Mesothelial cell of epicardium (in vitro differentiated cells): Measurements from ENCODE around the gene SALL1. TPM values are rescaled to one million over a fixed set of nuclear protein-coding genes. Genes with fewer than 3 reads are reported as not detected.

ENCODE experiments used
- DNase-seq, 2 experiments: peaks; one replicate each; pipeline ENCODE4 v3.0.0; 2021; ENCODE audit warnings: low spot score in 2 of 2; ENCODE audit not compliant: unreplicated experiment in 2 of 2
- H3K27ac Mint-ChIP-seq: 2 replicates; pipeline ENCODE4 v1.8.0; 2021; ENCODE audit warnings: mixed read lengths
- H3K27me3 Mint-ChIP-seq: 2 replicates; pipeline ENCODE4 v1.8.0; 2021; ENCODE audit warnings: low read depth, mixed read lengths
- H3K36me3 Mint-ChIP-seq: 2 replicates; pipeline ENCODE4 v1.8.0; 2021; ENCODE audit warnings: mixed read lengths
- H3K4me1 Mint-ChIP-seq: 2 replicates; pipeline ENCODE4 v1.8.0; 2021; ENCODE audit warnings: mixed read lengths
- H3K4me3 Mint-ChIP-seq: 2 replicates; pipeline ENCODE4 v1.8.0; 2021; ENCODE audit warnings: mild to moderate bottlenecking, moderate library complexity, mixed read lengths
- H3K9me3 Mint-ChIP-seq: 2 replicates; pipeline ENCODE4 v1.8.0; 2021; ENCODE audit warnings: mixed read lengths
- CTCF ChIP-seq: fragments of 200-600 bp; sonication (generic); IDR thresholded peaks from one replicate; pipeline ENCODE4 v1.5.0; 2021; ENCODE audit warnings: antibody characterized with exemption; ENCODE audit not compliant: unreplicated experiment
- total RNA-seq: library from RNA; stranded (reverse); gene quantifications from 3 replicates; pipeline ENCODE4 v1.2.1, GENCODE V29; 2021

Gene SALL1
- total RNA-seq, 1 donor from 2014 or later = 1.1 TPM

- Mint-ChIP-seq H3K27me3 (peaks cover 89% of the 10 kb centered on the region), H3K36me3 (no peaks in the 10 kb centered on the region), H3K27ac (no peak overlapping the region), H3K9me3 (no peaks in the 10 kb centered on the region), H3K4me3 (peak overlapping the region; percentile 58), H3K4me1 (peaks cover 22% of the 10 kb centered on the region)
- TF ChIP-seq CTCF = no peak
- DNase-seq = no peak
These were observed 1.3 kb downstream of the SALL1 start for GRCh38 chr16:51149721-51150164.

- no peak for DNase-seq
- no peaks in the 10 kb centered on the region for H3K36me3 Mint-ChIP-seq
- H3K27me3 Mint-ChIP-seq = peaks cover 89% of the 10 kb centered on the region
- H3K4me3 Mint-ChIP-seq = peak overlapping the region; percentile 45
- no peak overlapping the region for H3K27ac Mint-ChIP-seq
- TF ChIP-seq CTCF = no peak
- no peaks in the 10 kb centered on the region for H3K9me3 Mint-ChIP-seq
- peaks cover 21% of the 10 kb centered on the region for H3K4me1 Mint-ChIP-seq
These were observed 1.8 kb downstream of the SALL1 start for GRCh38 chr16:51149251-51149661.

GRCh38 chr16:51148678-51149228, 2.3 kb downstream of the SALL1 start:
- Mint-ChIP-seq H3K27me3 (peaks cover 89% of the 10 kb centered on the region), H3K9me3 (no peaks in the 10 kb centered on the region), H3K36me3 (no peaks in the 10 kb centered on the region), H3K27ac (no peak overlapping the region), H3K4me3 (no peak overlapping the region), H3K4me1 (peaks cover 19% of the 10 kb centered on the region)
- TF ChIP-seq CTCF = no peak
- DNase-seq = no peak

- Mint-ChIP-seq H3K4me1 (peaks cover 11% of the 10 kb centered on the region), H3K27me3 (peaks cover 89% of the 10 kb centered on the region), H3K27ac (no peak overlapping the region), H3K36me3 (no peaks in the 10 kb centered on the region), H3K9me3 (no peaks in the 10 kb centered on the region), H3K4me3 (no peak overlapping the region)
- no peak for DNase-seq
- TF ChIP-seq CTCF = no peak
These were observed 3.0 kb downstream of the SALL1 start for GRCh38 chr16:51147776-51148677.

GRCh38 chr16:51146256-51146924, 4.7 kb downstream of the SALL1 start:
- Mint-ChIP-seq H3K36me3 (no peaks in the 10 kb centered on the region), H3K4me3 (no peak overlapping the region), H3K27me3 (peaks cover 97% of the 10 kb centered on the region), H3K9me3 (no peaks in the 10 kb centered on the region), H3K4me1 (peaks cover 8% of the 10 kb centered on the region), H3K27ac (no peak overlapping the region)
- TF ChIP-seq CTCF = no peak
- DNase-seq = no peak
